GM12892 (cell line): ENCODE data around the gene HBS1L.

Experiments
- DNase-seq: peaks from one replicate; pipeline ENCODE4 v3.0.0; 2011; ENCODE audit not compliant: insufficient read length
- FAIRE-seq: peaks from 2 replicates; lab custom pipeline; 2011; peaks lifted over from hg19 to GRCh38; lab: Jason Lieb, UNC
- POLR2A ChIP-seq: IDR thresholded peaks from 2 replicates; pipeline ENCODE4 v1.6.1; 2011; ENCODE audit warnings: low read depth, low read length, control low read depth
- POLR2AphosphoS5 ChIP-seq: IDR thresholded peaks from 2 replicates; pipeline ENCODE4 v1.6.1; 2011; ENCODE audit warnings: low read depth, low read length, control low read depth
- TAF1 ChIP-seq: IDR thresholded peaks from 2 replicates; pipeline ENCODE4 v1.6.1; 2011; ENCODE audit warnings: low read depth, mild to moderate bottlenecking, control low read depth, low read length, borderline replicate concordance

The HBS1L gene

GRCh38 chr6:135004399-135004798, 50.2 kb downstream of the HBS1L start:
- FAIRE-seq (peak; percentile 40), DNase-seq (no peak)
- TF ChIP-seq POLR2AphosphoS5 (no peak), POLR2A (no peak), TAF1 (no peak)

- FAIRE-seq, result peak; percentile 86
- no peak for DNase-seq
- TF ChIP-seq POLR2A, result no peak
- no peak for TF ChIP-seq TAF1
- no peak for TF ChIP-seq POLR2AphosphoS5
These were observed 51.5 kb downstream of the HBS1L start for GRCh38 chr6:135002974-135003703.

- TF ChIP-seq POLR2A (no peak), TAF1 (no peak), POLR2AphosphoS5 (no peak)
- FAIRE-seq (peak; percentile 57), DNase-seq (no peak)
These were observed 52.3 kb downstream of the HBS1L start for GRCh38 chr6:135002229-135002844.

- no peak for FAIRE-seq
- no peak for DNase-seq
- TF ChIP-seq POLR2AphosphoS5, result no peak
- TF ChIP-seq TAF1, result no peak
- TF ChIP-seq POLR2A, result no peak
These were observed 55.5 kb downstream of the HBS1L start for GRCh38 chr6:134999107-134999506.

GRCh38 chr6:134997133-134997995, 57.3 kb downstream of the HBS1L start:
- DNase-seq (no peak), FAIRE-seq (no peak)
- TF ChIP-seq TAF1 (no peak), POLR2A (no peak), POLR2AphosphoS5 (no peak)

- FAIRE-seq (no peak), DNase-seq (no peak)
- TF ChIP-seq POLR2A (no peak), POLR2AphosphoS5 (no peak), TAF1 (no peak)
These were observed 59.1 kb downstream of the HBS1L start for GRCh38 chr6:134995536-134995935.

GRCh38 chr6:134994431-134994830, 60.2 kb downstream of the HBS1L start:
- no peak for TF ChIP-seq TAF1
- TF ChIP-seq POLR2A, result no peak
- no peak for TF ChIP-seq POLR2AphosphoS5
- DNase-seq, result no peak
- peak; percentile 71 for FAIRE-seq

GRCh38 chr6:134992155-134992554, 62.5 kb downstream of the HBS1L start:
- FAIRE-seq (no peak), DNase-seq (no peak)
- TF ChIP-seq POLR2AphosphoS5 (no peak), TAF1 (no peak), POLR2A (no peak)

GRCh38 chr6:134990262-134990661, 64.4 kb downstream of the HBS1L start:
- no peak for TF ChIP-seq POLR2A
- TF ChIP-seq POLR2AphosphoS5, result no peak
- TF ChIP-seq TAF1, result no peak
- FAIRE-seq (no peak), DNase-seq (no peak)

GRCh38 chr6:134984821-134985220, 69.8 kb downstream of the HBS1L start:
- DNase-seq (no peak), FAIRE-seq (no peak)
- TF ChIP-seq POLR2A (no peak), POLR2AphosphoS5 (no peak), TAF1 (no peak)

- TF ChIP-seq POLR2AphosphoS5 (no peak), TAF1 (no peak), POLR2A (no peak)
- DNase-seq (no peak), FAIRE-seq (no peak)
These were observed 70.8 kb downstream of the HBS1L start for GRCh38 chr6:134983823-134984222.

- TF ChIP-seq TAF1, result no peak
- TF ChIP-seq POLR2AphosphoS5, result no peak
- DNase-seq, result no peak
- no peak for FAIRE-seq
These were observed 72.5 kb downstream of the HBS1L start for GRCh38 chr6:134982161-134982560.

GRCh38 chr6:134980846-134981245, 73.8 kb downstream of the HBS1L start:
- FAIRE-seq, result peak; percentile 73
- TF ChIP-seq POLR2AphosphoS5 (no peak), TAF1 (no peak), POLR2A (no peak)
- DNase-seq, result no peak
